AG10803 (cell line): ENCODE results near the gene HLA-F.

Experiments
- DNase-seq: peaks from one replicate; pipeline ENCODE4 v3.0.0; 2010; ENCODE audit warnings: low read depth
- H3K4me3 ChIP-seq: 2 replicates; pipeline ENCODE4 v1.5.1; 2011; ENCODE audit warnings: mild to moderate bottlenecking, low read length, control low read depth
- CTCF ChIP-seq: conservative IDR thresholded peaks from 2 replicates; pipeline ENCODE4 v1.5.1; 2011; ENCODE audit warnings: mild to moderate bottlenecking, low read length, control low read depth, inconsistent platforms

Gene HLA-F

GRCh38 chr6:29747688-29748250 is 24.5 kb downstream of the HLA-F start:
- H3K4me3 ChIP-seq: peak overlapping the region; percentile 87
- no peak for DNase-seq
- TF ChIP-seq CTCF: no peak

- DNase-seq: peak; percentile 76
- no peak for TF ChIP-seq CTCF
- peak overlapping the region; percentile 87 for H3K4me3 ChIP-seq
Observed at GRCh38 chr6:29748391-29749307, 25.4 kb downstream of the HLA-F start.

GRCh38 chr6:29749308-29749662 is 26.1 kb downstream of the HLA-F start:
- H3K4me3 ChIP-seq: peak overlapping the region; percentile 87
- DNase-seq: no peak
- TF ChIP-seq CTCF: no peak

- no peak overlapping the region; the same call in 1 of the 2 replicates for H3K4me3 ChIP-seq
- TF ChIP-seq CTCF: no peak
- DNase-seq: no peak
Observed at GRCh38 chr6:29749668-29750067, 26.4 kb downstream of the HLA-F start.

- H3K4me3 ChIP-seq: no peak overlapping the region
- no peak for TF ChIP-seq CTCF
- no peak for DNase-seq
Observed at GRCh38 chr6:29750709-29751108, 27.5 kb downstream of the HLA-F start.

GRCh38 chr6:29751480-29751879 is 28.2 kb downstream of the HLA-F start:
- peak overlapping the region; percentile 82 for H3K4me3 ChIP-seq
- DNase-seq: no peak
- no peak for TF ChIP-seq CTCF
